Measurements from ENCODE around the gene RNF149. TPM values are rescaled to one million over a fixed set of nuclear protein-coding genes. Genes with fewer than 3 reads are reported as not detected.

Gene RNF149
- total RNA-seq, 6 donors from 2014 or later: 104 to 202 (median 158) TPM

DNA sequence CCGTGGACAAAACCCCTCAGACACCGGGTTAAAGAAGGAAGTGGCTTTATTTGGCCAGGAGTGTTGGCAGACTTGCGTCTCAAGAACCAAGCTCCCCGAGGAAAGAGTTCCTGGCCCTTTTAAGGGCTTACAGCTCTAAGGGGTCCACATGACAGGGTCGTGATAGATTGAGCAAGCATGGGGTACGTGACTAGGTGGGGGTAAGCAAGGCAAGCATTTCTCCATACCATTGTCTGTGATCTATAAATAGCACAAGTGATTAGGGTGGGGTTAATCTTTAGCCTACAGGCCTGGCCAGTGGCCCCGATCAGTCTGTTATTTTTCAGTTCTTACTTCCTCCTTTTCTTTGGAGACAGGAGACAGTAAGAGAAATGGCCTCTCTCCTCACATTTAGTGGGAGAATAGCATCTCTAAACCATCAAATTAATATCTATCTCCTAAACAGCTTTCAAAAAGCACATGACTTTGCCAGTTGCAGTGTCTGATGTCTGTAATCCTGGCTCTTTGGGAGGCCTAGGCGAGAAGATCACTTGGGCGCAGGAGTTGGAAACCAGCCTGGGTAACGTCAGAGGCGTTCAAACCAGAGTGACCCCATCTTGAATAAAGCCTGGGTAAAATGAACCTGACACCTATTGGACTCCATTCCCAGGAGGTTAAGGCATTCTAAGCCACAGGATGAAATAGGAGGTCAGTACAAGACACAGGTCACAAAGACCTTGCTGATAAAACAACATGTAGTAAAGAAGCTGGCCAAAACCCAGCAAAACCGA lies 74.1 kb downstream of the RNF149 start:
- Histone ChIP-seq H3K36me3 (no peaks in the 10 kb centered on the region), H3K4me1 (peaks cover 0 to 5% (median 4%) of the 10 kb centered on the region in 4 donors), H3K9me3 (no peaks in the 10 kb centered on the region), H3K27me3 (no peaks in the 10 kb centered on the region), H3K4me3 (no peak overlapping the region), H3K27ac (no peak overlapping the region)
- no peak for TF ChIP-seq POLR2AphosphoS5 (IDR thresholded peaks at IDR 0.05)
- no peak for TF ChIP-seq POLR2A (IDR thresholded peaks at IDR 0.05)
- TF ChIP-seq, protein P1, sequence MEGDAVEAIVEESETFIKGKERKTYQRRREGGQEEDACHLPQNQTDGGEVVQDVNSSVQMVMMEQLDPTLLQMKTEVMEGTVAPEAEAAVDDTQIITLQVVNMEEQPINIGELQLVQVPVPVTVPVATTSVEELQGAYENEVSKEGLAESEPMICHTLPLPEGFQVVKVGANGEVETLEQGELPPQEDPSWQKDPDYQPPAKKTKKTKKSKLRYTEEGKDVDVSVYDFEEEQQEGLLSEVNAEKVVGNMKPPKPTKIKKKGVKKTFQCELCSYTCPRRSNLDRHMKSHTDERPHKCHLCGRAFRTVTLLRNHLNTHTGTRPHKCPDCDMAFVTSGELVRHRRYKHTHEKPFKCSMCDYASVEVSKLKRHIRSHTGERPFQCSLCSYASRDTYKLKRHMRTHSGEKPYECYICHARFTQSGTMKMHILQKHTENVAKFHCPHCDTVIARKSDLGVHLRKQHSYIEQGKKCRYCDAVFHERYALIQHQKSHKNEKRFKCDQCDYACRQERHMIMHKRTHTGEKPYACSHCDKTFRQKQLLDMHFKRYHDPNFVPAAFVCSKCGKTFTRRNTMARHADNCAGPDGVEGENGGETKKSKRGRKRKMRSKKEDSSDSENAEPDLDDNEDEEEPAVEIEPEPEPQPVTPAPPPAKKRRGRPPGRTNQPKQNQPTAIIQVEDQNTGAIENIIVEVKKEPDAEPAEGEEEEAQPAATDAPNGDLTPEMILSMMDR (IDR thresholded peaks at IDR 0.05): no peak
- no peak for TF ChIP-seq EP300 (IDR thresholded peaks at IDR 0.05)
- 52 to 66% methylated on average over 12 of the region's 12 CpGs for WGBS, 2 donors
- ATAC-seq (ENCODE audit: low FRiP score in 2 of 2) (no peak), DNase-seq (no peak)

DNA sequence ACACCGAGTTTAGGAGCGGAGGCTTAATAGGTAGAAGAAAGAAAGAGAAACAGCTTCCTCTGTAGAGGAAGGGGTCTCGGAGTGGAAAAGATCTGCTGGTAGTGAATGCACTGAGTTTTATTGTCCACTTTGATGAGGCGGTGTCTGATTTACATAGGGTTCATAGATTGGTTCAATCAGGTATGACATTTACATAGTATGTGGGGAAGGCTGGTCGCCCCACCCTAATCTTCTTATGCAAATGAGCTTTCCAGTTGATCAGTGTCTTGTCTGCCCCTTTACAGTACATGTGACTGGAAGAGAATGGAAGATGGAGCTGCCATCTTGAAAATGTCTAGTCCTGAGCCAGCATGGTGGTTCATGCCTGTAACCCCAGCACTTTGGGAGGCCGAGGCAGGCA lies 75.7 kb downstream of the RNF149 start:
- TF ChIP-seq POLR2AphosphoS5 (IDR thresholded peaks at IDR 0.05): no peak
- no peak for TF ChIP-seq POLR2A (IDR thresholded peaks at IDR 0.05)
- TF ChIP-seq, protein P1 (IDR thresholded peaks at IDR 0.05): no peak
- TF ChIP-seq EP300 (IDR thresholded peaks at IDR 0.05): no peak
- H3K4me1 ChIP-seq: peaks cover 0 to 5% (median 1%) of the 10 kb centered on the region in 4 donors
- H3K36me3 ChIP-seq: no peaks in the 10 kb centered on the region
- ATAC-seq (ENCODE audit: low FRiP score in 2 of 2) (no peak), DNase-seq (no peak)
- H3K4me3 ChIP-seq: no peak overlapping the region
- H3K27ac ChIP-seq: no peak overlapping the region
- no peaks in the 10 kb centered on the region for H3K9me3 ChIP-seq
- 94 to 98% methylated on average over 6 of the region's 6 CpGs for WGBS, 2 donors
- no peaks in the 10 kb centered on the region for H3K27me3 ChIP-seq

DNA sequence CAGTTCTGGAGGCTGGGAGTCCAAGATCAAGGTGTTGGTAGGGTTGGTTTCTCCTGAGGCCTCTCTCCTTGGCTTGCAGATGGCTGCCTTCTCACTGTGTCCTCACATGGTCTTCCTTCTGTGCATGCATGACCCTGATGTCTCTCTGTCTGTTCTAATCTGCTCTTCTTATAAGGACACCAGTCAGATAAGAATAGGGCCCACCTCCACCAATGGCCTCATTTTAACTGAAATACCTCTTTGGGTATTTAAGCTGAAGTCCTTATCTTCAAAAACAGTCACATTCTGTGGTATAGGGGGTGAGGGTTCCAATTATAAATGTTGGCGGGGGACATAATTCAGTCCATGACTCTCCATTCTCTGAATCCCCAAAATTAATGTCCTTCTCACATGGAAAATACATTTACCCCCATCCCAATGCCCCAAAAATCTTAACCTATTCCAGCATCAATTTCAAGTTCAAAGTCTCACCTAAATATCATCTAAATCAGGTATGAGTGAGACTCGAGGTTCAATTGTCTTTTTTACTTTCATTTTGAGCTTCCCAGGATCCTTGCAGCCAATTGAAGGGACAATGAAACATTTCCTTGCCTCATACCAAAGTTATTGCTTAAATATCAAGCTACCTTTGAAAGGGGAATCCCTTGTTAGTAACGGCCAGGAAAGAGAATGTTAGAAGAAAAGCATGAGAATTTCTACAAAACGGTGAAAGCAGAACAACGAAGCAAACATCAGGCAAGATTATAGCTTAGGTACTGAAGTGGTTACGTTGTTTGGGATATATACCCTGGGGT lies 76.4 kb downstream of the RNF149 start:
- H3K9me3 ChIP-seq: no peaks in the 10 kb centered on the region
- no peak overlapping the region for H3K27ac ChIP-seq
- H3K4me1 ChIP-seq: peaks cover 0 to 5% (median 0%) of the 10 kb centered on the region in 4 donors
- TF ChIP-seq POLR2AphosphoS5 (IDR thresholded peaks at IDR 0.05) (no peak), POLR2A (IDR thresholded peaks at IDR 0.05) (no peak), EP300 (IDR thresholded peaks at IDR 0.05) (no peak)
- TF ChIP-seq, protein P1 (IDR thresholded peaks at IDR 0.05): no peak
- 86 to 89% methylated on average over 6 of the region's 6 CpGs for WGBS, 2 donors
- H3K27me3 ChIP-seq: no peaks in the 10 kb centered on the region
- no peaks in the 10 kb centered on the region for H3K36me3 ChIP-seq
- H3K4me3 ChIP-seq: no peak overlapping the region
- ATAC-seq (ENCODE audit: low FRiP score in 2 of 2) (no peak), DNase-seq (no peak)

DNA sequence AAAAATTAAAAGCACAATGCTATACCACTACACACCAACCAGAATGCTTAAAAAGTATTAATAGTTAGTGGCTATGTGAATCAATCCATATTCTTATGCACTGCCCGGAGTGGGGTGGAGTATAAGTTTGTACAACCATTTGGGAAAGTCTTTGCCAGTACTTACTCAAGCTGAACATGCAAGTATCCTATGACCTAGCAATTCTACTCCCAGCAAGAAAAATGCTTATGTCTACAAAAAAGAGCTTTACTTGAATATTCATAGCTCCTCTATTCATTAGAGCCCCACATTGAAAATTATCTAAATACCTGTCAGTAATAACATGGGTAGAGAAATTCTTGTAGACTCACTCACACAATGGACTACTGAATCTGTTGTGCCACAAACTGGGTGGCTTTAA lies 77.3 kb downstream of the RNF149 start:
- H3K4me1 ChIP-seq: peaks cover 0 to 5% (median 0%) of the 10 kb centered on the region in 4 donors
- no peaks in the 10 kb centered on the region for H3K9me3 ChIP-seq
- H3K36me3 ChIP-seq: no peaks in the 10 kb centered on the region
- ATAC-seq (ENCODE audit: low FRiP score in 2 of 2) (no peak), DNase-seq (no peak)
- H3K4me3 ChIP-seq: no peak overlapping the region
- 91 to 100% methylated on average over 1 of the region's 1 CpG for WGBS, 2 donors
- no peak for TF ChIP-seq POLR2AphosphoS5 (IDR thresholded peaks at IDR 0.05)
- TF ChIP-seq EP300 (IDR thresholded peaks at IDR 0.05): no peak
- H3K27ac ChIP-seq: no peak overlapping the region
- H3K27me3 ChIP-seq: no peaks in the 10 kb centered on the region

DNA sequence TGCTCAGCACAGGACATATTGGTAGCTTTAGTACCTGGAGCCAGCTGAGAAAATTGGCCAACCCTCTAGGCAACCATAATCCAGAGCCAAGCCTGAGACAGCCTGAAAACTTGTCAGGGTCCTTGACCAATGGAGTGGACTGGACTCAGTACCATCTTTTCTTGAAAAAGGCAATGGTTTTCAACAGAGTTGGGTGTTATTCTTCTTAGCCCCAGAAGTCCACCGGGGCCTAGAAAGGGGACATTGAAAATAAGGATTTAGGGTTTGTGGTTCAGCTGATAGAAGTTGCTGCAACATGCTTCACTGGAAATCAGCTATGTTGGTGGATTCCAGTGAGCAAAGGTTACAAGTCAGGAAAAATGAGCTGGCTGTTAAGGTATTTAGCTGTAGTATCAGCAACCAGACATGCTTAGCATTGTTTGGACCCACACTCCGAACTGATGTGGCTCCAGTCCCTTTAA lies 77.9 kb downstream of the RNF149 start:
- H3K4me1 ChIP-seq: peaks cover 0 to 5% (median 0%) of the 10 kb centered on the region in 4 donors
- DNase-seq: no peak
- no peak for ATAC-seq (ENCODE audit: low FRiP score in 2 of 2)
- H3K4me3 ChIP-seq: no peak overlapping the region
- WGBS, 2 donors: 85 to 94% methylated on average over 2 of the region's 2 CpGs
- no peak overlapping the region for H3K27ac ChIP-seq
- H3K36me3 ChIP-seq: no peaks in the 10 kb centered on the region
- TF ChIP-seq POLR2AphosphoS5 (IDR thresholded peaks at IDR 0.05) (no peak), POLR2A (IDR thresholded peaks at IDR 0.05) (no peak)
- H3K27me3 ChIP-seq: no peaks in the 10 kb centered on the region
- no peaks in the 10 kb centered on the region for H3K9me3 ChIP-seq

Small RNA genes lying within 50 kb of the gene (small RNA-seq; reads per million reads assigned to genes)
- gene MIR5696 (0 to 0.39 (median 0.35) reads per million in 4 donors), gene SNORD89 (248 to 413 (median 311) reads per million in 4 donors)

Other genes with a start within 250 kb of the RNF149 start
- 100 to 1,000 TPM in 1 of 6 donors, 10 to 100 TPM in 5; 21.0 to 133 (median 56.8) TPM for gene TBC1D8, start 157.3 kb downstream of the RNF149 start, total RNA-seq
- gene CNOT11, start 55.8 kb downstream of the RNF149 start, total RNA-seq: 10 to 100 TPM; 15.9 to 49.1 (median 30.4) TPM
- 1 to 10 TPM in 3 of 6 donors, not detected in 3; 1.1 to 8.4 (median 1.6) TPM for gene CREG2, start 78.8 kb upstream of the RNF149 start, total RNA-seq
- 10 to 100 TPM in 1 of 6 donors, 1 to 10 TPM in 1, under 1 TPM in 2, not detected in 2; 0.24 to 21.0 (median 0.80) TPM for gene RFX8, start 166.4 kb upstream of the RNF149 start, total RNA-seq